ENCODE measurements around the gene INTU. TPM values are rescaled to one million over a fixed set of nuclear protein-coding genes. Genes with fewer than 3 reads are reported as not detected.

The INTU gene
- total RNA-seq, 1 donor from 2014 or later, result 21.9 TPM

DNA sequence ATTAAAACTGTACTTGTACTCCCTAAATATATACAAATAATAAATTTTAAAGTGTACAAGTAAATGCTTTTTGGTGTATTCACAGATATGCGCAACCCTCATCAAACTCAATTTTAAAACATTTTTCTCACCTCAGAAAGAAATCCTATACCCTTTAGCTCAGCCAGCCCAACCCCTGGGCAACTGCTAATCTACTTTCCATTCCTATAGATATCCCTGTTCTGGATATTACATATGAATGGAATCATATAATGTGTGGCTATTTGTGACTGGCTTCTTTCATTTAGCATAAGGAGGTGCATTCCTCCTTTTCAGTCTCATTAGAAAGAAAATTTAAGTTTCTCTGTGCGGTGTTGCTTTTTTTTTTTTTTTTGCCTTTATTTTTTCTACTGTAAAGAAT is 39.4 kb downstream of the INTU start:
- FAIRE-seq, result no peak
- no peak for TF ChIP-seq EZH2 (IDR thresholded peaks at IDR 0.05; ENCODE audit: insufficient read depth, low read length)
- TF ChIP-seq, protein P1, sequence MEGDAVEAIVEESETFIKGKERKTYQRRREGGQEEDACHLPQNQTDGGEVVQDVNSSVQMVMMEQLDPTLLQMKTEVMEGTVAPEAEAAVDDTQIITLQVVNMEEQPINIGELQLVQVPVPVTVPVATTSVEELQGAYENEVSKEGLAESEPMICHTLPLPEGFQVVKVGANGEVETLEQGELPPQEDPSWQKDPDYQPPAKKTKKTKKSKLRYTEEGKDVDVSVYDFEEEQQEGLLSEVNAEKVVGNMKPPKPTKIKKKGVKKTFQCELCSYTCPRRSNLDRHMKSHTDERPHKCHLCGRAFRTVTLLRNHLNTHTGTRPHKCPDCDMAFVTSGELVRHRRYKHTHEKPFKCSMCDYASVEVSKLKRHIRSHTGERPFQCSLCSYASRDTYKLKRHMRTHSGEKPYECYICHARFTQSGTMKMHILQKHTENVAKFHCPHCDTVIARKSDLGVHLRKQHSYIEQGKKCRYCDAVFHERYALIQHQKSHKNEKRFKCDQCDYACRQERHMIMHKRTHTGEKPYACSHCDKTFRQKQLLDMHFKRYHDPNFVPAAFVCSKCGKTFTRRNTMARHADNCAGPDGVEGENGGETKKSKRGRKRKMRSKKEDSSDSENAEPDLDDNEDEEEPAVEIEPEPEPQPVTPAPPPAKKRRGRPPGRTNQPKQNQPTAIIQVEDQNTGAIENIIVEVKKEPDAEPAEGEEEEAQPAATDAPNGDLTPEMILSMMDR (IDR thresholded peaks at IDR 0.05; ENCODE audit: insufficient read depth, low read depth, low read length), result no peak
- no peaks in the 10 kb centered on the region for H3K9me3 Mint-ChIP-seq (ENCODE audit: unreplicated experiment)
- Histone ChIP-seq H3K9me3 (ENCODE audit: insufficient read depth, low read depth, low read length) (peaks cover 3% of the 10 kb centered on the region), H3K4me2 (ENCODE audit: low read length) (no peak overlapping the region), H2AFZ (ENCODE audit: low read depth, low read length) (no peak overlapping the region), H4K20me1 (ENCODE audit: insufficient read depth, low read length) (no peaks in the 10 kb centered on the region), H3K27me3 (ENCODE audit: insufficient read depth, low read length) (no peaks in the 10 kb centered on the region), H3K36me3 (ENCODE audit: insufficient read depth, low read length) (peaks cover 3% of the 10 kb centered on the region), H3K4me3 (ENCODE audit: insufficient read depth, low read depth, low read length) (no peak overlapping the region), H3K79me2 (ENCODE audit: insufficient read depth, low read length) (no peaks in the 10 kb centered on the region), H3K4me1 (ENCODE audit: insufficient read depth, low read length) (no peaks in the 10 kb centered on the region), H3K9ac (ENCODE audit: low read length) (no peak overlapping the region), H3K27ac (ENCODE audit: low read depth, low read length) (no peak overlapping the region)
- peaks cover 11% of the 10 kb centered on the region for H3K36me3 Mint-ChIP-seq (ENCODE audit: low read depth, unreplicated experiment)
- H3K27me3 Mint-ChIP-seq (ENCODE audit: low read depth, unreplicated experiment), result no peaks in the 10 kb centered on the region
- no peak overlapping the region for H3K27ac Mint-ChIP-seq (ENCODE audit: unreplicated experiment)
- DNase-seq (ENCODE audit: low read depth), result no peak
- no peak overlapping the region for H3K4me3 Mint-ChIP-seq (ENCODE audit: unreplicated experiment)
- peaks cover 11% of the 10 kb centered on the region for H3K4me1 Mint-ChIP-seq (ENCODE audit: low read depth, unreplicated experiment)

DNA sequence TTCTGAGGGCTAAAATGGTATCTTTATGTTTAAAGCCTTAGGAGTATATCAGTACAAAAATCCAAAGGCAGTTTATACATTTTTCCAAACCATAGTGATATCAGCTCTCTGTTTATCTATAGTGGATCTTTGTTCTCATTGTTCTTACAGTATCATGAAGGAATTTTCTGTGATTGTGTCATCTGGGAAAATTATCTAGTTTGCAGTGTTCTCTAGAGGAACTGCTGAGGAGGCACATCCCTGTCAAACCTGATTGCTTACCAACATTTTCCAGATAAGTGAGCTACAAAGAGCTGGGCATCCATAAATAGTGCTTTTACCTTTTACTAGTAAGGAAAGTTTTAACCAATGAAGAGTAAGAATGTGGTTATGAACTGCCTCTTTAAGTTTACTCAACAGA is 52.5 kb downstream of the INTU start:
- Histone ChIP-seq H3K9me3 (ENCODE audit: insufficient read depth, low read depth, low read length) (no peaks in the 10 kb centered on the region), H3K4me2 (ENCODE audit: low read length) (peak overlapping the region; percentile 2), H2AFZ (ENCODE audit: low read depth, low read length) (no peak overlapping the region), H3K4me3 (ENCODE audit: insufficient read depth, low read depth, low read length) (no peak overlapping the region), H3K27me3 (ENCODE audit: insufficient read depth, low read length) (no peaks in the 10 kb centered on the region), H3K4me1 (ENCODE audit: insufficient read depth, low read length) (peaks cover 9% of the 10 kb centered on the region), H3K79me2 (ENCODE audit: insufficient read depth, low read length) (no peaks in the 10 kb centered on the region), H3K27ac (ENCODE audit: low read depth, low read length) (peak overlapping the region; percentile 74), H4K20me1 (ENCODE audit: insufficient read depth, low read length) (no peaks in the 10 kb centered on the region), H3K36me3 (ENCODE audit: insufficient read depth, low read length) (no peaks in the 10 kb centered on the region), H3K9ac (ENCODE audit: low read length) (peak overlapping the region; percentile 26)
- Mint-ChIP-seq H3K36me3 (ENCODE audit: low read depth, unreplicated experiment) (peaks cover 13% of the 10 kb centered on the region), H3K27me3 (ENCODE audit: low read depth, unreplicated experiment) (no peaks in the 10 kb centered on the region), H3K4me1 (ENCODE audit: low read depth, unreplicated experiment) (peaks cover 18% of the 10 kb centered on the region), H3K4me3 (ENCODE audit: unreplicated experiment) (no peak overlapping the region), H3K27ac (ENCODE audit: unreplicated experiment) (peak overlapping the region; percentile 82), H3K9me3 (ENCODE audit: unreplicated experiment) (peaks cover 3% of the 10 kb centered on the region)
- peak; percentile 46 for DNase-seq (ENCODE audit: low read depth)
- TF ChIP-seq EZH2 (IDR thresholded peaks at IDR 0.05; ENCODE audit: insufficient read depth, low read length), result no peak
- TF ChIP-seq, protein P1 (IDR thresholded peaks at IDR 0.05; ENCODE audit: insufficient read depth, low read depth, low read length), result no peak
- FAIRE-seq, result no peak

DNA sequence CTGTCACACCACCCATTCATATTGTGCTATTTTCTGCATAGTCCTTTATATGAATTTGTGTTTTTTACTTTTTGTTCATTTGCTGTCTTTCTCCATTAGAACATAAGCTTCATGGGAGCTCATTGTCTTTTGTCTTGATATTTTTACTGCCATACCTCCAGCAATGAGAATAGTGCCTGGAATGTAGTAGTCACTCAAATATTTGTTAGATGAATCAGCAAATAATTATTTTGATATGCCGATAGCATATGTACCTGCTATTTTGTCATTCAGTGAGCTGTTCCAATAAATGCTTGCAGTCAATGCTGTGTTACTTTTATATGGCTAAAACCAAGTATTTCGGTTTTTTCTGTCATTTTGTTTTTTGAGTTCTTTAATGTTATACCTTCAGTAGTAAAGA is 53.9 kb downstream of the INTU start:
- H3K9me3 Mint-ChIP-seq (ENCODE audit: unreplicated experiment), result peaks cover 3% of the 10 kb centered on the region
- Histone ChIP-seq H3K36me3 (ENCODE audit: insufficient read depth, low read length) (no peaks in the 10 kb centered on the region), H3K27me3 (ENCODE audit: insufficient read depth, low read length) (no peaks in the 10 kb centered on the region), H3K9me3 (ENCODE audit: insufficient read depth, low read depth, low read length) (no peaks in the 10 kb centered on the region), H3K79me2 (ENCODE audit: insufficient read depth, low read length) (no peaks in the 10 kb centered on the region), H4K20me1 (ENCODE audit: insufficient read depth, low read length) (no peaks in the 10 kb centered on the region), H3K9ac (ENCODE audit: low read length) (peak overlapping the region; percentile 49), H2AFZ (ENCODE audit: low read depth, low read length) (no peak overlapping the region), H3K4me2 (ENCODE audit: low read length) (peak overlapping the region; percentile 59), H3K4me3 (ENCODE audit: insufficient read depth, low read depth, low read length) (peak overlapping the region; percentile 9), H3K4me1 (ENCODE audit: insufficient read depth, low read length) (peaks cover 9% of the 10 kb centered on the region), H3K27ac (ENCODE audit: low read depth, low read length) (peak overlapping the region; percentile 74)
- DNase-seq (ENCODE audit: low read depth), result peak; percentile 36
- no peak overlapping the region for H3K4me3 Mint-ChIP-seq (ENCODE audit: unreplicated experiment)
- FAIRE-seq, result no peak
- H3K4me1 Mint-ChIP-seq (ENCODE audit: low read depth, unreplicated experiment), result peaks cover 18% of the 10 kb centered on the region
- H3K27ac Mint-ChIP-seq (ENCODE audit: unreplicated experiment), result peak overlapping the region; percentile 85
- peaks cover 13% of the 10 kb centered on the region for H3K36me3 Mint-ChIP-seq (ENCODE audit: low read depth, unreplicated experiment)
- H3K27me3 Mint-ChIP-seq (ENCODE audit: low read depth, unreplicated experiment), result no peaks in the 10 kb centered on the region
- no peak for TF ChIP-seq EZH2 (IDR thresholded peaks at IDR 0.05; ENCODE audit: insufficient read depth, low read length)
- TF ChIP-seq, protein P1 (IDR thresholded peaks at IDR 0.05; ENCODE audit: insufficient read depth, low read depth, low read length), result no peak

Data from astrocyte (in vitro differentiated cells and primary cell).